HG02571 (cell line): Measurements from ENCODE around the gene ATP9A.
"Not testable (repeated sequence)": the region's sequence is repeated elsewhere in the genome, so short reads cannot be mapped to it uniquely, and the experiment has no call there.

Experiments
- ATAC-seq: cut with Tn5 transposase; IDR thresholded peaks from one replicate; pipeline ENCODE4 v1.9.1; 2021; ENCODE audit warnings: mild to moderate bottlenecking, moderate library complexity; ENCODE audit not compliant: unreplicated experiment

The ATP9A gene

DNA sequence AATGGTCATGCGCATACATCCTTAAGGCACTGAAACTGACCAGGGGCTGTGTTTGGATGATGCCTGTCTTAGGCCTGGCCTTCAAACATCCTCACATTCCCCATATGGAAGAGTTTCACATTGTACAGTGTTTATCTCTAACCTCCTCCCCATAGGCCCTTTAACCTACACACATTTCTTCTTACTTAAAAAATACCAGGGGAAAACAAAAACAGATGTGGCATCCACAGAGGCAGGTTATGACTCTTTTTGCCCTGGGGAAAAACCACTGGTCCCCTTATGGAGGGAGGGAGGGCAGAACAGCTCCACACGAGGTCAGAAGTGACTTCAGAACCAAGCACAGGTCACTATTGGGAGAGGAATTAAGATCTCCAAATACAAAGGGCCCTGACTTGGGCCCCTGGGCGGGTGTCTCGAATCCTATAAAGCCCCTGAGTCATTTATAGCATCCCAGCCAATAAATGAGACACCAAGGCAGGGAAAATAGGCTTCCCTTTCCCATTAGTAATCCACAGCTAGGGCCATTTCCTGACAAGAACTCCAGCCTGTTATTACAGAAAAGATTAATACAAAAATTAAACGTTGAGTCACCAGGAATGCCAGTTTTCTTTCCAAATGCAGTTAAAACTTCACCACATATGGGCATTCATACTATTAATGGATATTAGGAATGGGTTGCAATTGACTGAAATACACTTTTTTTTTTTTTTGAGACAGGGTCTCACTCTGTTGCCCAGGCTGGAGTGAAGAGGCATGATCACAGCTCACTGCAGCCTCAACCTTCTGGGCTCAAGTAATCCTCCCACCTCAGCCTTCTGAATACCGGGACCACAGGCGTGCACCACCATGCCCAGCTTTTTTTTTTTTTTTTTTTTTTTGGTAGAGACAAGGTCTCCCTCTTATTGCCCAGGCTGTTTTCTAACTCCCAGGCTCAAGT lies 107.2 kb downstream of the ATP9A start:
- no peak for ATAC-seq

DNA sequence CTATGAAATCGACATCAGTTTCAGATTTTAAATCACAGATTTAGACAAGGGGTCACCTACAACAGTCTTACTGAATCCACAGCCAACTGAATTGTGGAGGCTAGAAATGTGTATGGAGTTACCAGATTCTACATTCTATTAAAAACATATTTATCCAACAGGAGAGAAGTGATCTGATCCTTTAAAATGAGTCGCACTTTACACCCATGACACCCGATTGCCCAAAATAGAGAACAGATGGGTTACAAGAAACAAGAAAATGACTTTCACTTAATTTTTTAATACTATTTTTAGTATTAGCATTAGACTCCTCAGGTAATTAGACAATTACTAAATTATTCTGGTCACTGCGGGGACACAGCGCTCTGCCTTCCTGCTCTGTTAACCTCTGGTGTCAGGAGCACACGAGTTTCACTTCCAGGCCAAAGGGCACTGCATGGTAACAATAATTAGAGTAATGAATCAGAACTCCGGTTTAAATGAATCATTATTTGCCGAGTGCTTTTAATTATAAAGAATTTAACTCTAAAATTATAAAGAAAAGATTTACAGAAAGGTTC lies 108.6 kb downstream of the ATP9A start:
- ATAC-seq = no peak

DNA sequence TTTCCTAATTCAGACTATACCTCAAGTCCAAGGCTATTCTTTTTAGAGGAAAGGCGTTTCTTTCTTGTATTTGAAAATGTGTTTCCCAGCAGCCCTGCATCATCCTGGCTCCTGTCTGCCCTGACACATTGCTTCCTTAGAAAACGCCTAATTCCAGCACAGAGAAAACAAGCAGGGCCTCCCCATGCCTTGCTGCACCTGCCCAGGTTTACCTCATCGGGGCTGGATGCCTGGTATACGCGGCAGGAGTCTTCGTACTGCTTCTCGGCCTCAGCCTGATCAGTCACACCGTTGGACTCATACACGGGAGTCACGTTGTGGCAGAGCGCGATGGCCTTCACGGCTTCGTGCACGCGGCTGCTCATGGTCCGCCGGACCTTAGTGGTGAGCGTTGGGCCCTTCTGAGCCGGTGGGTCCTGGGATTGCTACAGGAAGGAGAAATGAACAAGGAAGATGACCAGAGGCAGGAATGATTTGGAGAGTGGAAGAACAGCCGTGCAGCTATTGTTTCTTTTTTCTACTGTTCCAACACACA lies 111.4 kb downstream of the ATP9A start:
- ATAC-seq = no peak

DNA sequence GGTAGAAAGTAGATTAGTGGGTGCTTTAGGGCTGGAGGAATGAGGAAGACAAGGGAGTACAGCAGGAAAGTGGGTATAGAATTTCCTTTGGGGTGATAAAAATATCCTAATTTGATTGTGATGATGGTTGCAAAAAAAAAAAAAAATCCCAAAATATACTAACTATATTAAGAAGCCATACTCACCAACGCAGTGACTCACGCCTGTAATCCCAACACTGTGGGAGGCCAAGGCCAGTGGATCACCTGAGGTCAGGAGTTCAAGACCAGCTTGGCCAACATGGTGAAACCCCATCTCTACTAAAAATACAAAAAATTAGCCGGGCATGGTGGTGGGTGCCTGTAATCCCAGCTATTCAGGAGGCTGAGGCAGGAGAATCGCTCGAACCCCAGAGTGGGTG lies 112.1 kb downstream of the ATP9A start:
- ATAC-seq = not testable (repeated sequence)

DNA sequence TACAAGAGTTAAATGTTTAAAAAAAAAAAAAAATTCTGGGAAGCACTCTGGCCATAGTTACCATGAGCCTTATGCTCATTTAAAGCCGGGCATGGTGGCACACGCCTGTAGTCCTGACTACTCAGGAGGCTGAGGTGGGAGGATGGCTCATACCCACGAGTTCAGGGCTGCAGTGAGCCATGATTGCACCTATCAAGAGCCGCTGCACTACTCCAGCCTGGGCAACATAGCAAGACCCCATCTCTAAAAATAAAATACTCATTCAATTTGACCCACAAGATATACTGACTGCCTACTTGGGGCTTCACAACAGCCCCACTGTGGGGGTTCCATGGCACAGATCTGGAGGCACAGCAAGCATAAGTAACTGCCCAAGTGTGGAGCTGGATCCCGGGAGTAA lies 113.7 kb downstream of the ATP9A start:
- no peak for ATAC-seq

DNA sequence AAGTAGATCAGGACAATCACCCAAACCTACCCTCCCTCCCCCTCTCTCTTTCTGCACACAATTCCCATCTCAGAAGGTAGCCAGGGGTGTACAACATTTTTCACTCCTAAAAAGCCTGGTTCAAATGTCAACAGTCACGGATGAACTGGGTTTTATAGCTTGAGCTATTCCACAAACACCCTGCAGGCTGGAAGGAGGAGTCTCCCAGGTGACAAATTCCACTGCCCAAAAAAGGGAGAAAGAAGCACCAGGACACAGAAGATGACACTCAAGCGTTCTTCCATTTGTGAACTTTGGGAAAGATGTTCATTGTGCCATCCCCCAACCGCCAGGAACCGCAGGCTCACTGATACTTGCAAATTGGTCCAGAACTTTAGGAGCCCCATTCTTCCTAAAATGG lies 114.1 kb downstream of the ATP9A start:
- ATAC-seq = no peak

DNA sequence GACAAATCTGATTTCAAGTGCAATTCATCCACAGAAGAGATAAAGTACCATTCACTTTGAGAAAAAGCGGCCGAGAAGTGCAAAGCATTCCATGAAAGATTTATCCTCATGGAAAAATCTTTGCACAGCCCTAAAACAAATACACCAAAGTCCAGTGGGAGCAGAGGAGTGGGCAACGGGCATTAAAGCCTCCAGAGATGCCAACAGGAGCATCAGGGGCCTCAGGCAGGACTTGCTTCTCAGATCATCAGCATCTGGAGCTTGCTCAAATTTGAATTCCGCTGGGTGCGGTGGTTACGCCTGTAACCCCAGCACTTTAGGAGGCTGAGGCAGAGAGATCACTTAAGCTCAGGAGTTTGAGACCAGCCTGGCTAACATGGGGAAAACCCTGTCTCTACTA lies 115.0 kb downstream of the ATP9A start:
- no peak for ATAC-seq

DNA sequence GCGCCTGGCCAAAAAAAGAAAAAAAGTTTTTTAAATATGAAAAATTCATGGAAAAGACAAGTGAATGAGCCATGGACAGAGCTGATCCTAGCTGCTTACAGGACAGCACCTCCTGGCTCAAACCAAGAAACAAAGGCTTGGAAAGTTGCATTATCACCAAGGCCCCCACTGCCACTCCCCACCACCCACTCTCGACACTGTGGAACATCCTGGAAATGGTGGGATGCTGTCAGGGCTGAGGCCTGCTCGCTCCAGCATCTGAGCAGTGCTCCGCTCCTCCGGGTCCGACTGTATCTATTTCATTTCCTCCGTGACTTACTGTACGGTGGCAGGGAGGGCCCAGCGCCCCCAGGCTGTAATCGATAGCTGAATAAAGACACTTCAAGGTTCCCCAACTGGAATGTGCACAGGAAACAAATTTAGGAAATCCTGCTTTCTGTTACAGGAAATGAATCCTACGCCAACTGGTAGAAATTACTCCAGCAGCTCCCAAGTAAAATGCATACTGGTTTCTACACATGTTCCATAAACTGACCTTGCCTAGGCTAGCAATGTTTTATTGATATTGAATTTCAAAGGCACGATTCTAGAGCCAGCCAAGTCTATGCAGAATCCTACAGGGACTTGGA lies 116.2 kb downstream of the ATP9A start:
- ATAC-seq = no peak

DNA sequence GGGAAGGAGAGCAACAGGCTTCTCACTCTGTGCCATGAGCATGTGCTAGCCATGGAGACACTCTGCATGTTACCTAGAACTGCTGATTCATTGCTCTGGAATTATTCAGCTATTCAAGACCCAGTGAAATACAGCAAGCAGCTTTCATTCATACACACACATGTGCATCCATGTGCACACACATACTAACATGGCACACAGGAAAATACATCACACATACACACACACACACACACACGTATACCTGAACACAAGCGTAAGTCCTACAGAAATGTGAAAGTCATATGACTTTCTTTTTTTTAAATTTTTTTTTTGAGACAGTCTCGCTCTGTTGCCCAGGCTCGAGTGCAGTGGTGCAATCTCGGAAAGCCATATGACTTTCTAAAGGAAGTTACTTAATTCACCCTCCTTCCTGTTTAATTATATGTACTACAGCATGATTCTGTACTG lies 117.5 kb downstream of the ATP9A start:
- no peak for ATAC-seq

DNA sequence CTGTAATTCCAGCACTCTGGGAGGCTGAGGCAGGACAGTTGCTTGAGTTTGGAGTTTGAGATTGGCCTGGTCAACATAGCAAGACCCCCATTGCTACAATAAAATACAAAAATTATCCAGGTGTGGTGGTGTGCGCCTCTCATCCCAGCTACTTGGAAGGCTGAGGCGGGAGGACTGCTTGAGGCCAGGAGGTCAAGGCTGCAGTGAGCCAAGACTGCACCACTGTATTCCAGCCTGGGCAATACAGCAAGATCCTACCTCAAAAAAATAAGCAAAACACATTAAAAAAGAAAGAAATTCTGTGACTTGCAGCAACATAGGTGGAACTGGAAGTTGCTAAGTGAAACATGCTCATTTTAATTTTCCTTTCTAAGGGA lies 119.6 kb downstream of the ATP9A start:
- no peak for ATAC-seq

DNA sequence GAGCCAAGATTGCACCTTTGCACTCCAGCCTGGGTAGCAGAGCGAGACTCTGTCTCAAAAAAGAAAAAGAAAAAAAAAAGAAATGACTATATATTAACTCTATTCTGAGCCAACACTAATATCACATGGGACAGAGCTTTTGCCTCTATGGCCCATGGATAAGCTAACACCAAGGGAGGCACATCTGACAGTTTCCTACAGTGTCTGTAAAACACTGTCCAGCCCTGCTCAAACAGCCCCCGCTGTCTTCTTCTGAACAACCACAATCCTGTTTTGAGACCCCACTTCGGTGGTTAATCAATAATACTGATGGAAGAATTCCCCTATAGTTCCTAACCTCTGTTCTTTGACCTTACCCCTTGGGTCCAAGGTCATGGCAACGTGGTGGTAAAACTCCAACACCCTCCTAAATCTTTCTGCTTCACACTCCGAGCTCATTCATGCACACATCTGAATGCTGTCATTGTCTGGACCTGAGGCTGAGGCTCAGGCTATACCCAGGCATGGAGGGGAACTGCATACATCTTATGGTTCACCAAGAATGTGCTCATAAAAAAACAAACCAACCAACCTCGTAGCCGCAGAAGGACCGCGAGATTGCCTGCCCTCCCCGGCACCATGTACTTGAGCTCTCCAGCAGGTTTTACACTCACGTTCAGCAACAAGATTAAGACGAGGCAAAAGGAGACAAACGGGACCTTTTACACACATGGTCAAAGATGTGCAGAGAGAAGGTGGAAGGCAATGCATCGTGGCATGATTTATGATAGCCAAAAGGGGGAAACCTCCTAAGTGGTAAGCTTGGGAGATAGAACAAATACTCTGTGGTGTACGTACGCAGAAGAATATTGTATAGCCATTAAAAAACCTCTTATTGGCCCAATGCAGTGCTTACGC lies 120.3 kb downstream of the ATP9A start:
- ATAC-seq = no peak

DNA sequence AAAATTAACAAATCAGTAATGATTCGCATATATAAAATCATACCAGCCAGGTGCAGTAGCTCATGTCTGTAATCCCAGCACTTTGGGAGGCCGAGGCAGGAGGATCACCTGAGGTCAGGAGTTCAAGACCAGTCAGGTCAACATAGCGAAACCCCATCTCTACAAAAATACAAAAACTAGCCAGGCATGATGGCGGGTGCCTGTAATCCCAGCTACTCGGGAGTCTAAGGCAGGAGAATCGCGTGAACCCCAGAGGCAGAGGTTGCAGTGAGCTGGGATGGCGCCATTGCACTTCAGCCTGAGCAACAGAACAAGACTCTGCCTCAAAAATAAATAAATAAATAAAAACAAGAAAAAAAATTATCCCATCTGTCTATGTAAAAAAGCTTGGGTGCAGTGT lies 124.4 kb downstream of the ATP9A start:
- not testable (repeated sequence) for ATAC-seq

DNA sequence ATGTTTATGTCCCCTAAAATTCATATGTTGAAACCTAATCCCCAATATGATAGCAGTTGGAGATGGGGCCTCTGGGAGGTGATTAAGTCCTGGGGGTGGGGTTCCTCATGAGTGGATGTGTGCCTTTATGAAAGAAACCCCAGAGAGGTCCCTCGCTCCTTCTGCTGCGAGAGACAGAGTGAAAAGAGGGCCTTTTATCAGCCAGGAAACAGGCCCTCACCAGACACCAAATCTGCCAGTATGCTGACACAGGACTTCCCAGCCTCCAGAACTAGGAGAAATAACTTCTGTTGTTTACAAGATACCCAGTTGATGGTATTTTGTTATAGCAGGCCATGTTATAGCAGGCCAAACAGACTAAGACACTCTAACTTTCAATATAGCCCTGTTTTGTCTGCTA lies 124.8 kb downstream of the ATP9A start:
- ATAC-seq = no peak

DNA sequence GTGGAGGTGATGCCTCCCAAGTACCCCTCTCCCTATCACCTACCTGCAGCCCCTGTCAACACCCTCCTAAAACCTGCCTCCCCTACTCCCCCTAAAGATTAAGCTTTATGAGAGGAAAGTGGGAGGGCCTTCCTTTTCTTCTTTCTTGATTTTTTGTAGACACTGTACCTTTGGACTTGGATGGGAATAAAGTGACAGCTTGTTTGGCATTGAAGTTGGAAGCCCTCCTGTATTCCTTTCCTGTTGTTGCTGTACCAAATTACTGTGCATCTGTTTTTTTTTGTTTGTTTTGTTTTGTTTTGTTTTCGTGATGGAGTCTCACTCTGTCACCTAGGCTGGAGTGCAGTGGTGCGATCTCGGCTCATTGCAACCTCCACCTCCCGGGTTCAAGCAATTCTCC lies 126.3 kb downstream of the ATP9A start:
- no peak for ATAC-seq

DNA sequence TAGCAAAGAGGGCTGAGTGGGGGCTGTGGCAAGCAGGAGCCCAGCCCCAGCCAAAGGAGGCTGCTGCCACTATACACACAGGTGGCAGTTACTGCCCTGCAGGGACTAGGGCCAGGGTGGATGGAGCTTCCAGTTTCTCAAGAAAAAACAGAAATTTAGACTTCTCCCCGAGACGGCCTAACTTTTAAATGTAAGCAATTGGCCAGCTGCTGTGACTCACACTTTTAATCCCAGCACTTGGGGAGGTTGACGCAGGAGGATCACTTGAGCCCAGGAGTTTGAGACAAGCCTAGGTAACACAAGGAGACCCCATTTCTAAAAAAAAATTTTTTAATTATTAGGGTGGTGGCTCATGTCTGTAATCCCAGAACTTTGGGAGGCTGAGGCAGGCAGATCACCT lies 127.4 kb downstream of the ATP9A start:
- ATAC-seq = no peak

DNA sequence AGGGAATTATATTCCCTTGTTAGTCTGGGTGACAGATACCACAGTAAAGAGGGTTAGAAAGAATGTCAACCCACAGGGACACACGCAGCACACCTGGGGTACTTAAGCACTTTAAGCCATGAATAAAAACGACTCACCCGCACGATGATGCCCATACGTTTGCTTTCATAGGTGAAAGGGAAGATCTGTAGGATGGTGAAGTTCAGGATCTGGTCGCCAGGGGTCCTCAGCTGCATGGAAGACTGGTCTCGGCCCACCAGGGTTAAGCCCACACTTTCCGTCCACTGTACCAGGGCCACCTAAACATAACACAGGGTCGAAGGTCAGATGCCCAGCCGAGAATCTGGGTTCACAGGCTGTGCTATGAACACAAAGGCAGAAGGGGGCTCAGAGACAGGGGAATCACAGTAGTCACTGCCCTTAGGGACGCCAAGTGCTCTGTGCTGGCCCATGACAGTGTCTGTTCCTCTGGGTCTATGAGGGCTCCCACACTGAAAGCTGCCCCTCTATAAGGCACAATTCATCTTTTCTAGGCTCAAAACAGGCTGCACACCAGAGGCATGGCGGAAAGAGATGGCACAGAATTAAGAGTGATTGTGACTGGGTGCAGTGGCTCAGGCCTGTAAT lies 128.9 kb downstream of the ATP9A start:
- ATAC-seq = no peak

DNA sequence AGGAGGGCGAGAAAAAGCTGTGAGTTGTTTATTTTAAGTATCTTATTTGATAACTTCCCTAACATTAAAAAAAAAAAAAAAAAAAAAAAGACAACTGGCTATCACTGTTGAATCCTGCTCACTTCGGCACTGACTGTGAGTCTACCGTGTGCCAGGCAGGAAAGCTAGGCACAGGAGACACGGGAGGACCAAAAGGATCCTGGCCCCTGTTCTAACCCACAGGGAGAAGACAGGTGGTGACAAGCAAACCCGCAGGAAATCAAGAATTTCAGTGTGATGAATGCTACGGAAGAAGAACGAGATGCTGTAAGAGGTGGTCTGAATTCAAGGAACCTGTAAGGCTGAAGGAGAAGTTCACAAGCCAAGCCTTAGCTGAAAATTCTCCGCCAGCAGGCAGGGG lies 130.9 kb downstream of the ATP9A start:
- ATAC-seq = no peak

DNA sequence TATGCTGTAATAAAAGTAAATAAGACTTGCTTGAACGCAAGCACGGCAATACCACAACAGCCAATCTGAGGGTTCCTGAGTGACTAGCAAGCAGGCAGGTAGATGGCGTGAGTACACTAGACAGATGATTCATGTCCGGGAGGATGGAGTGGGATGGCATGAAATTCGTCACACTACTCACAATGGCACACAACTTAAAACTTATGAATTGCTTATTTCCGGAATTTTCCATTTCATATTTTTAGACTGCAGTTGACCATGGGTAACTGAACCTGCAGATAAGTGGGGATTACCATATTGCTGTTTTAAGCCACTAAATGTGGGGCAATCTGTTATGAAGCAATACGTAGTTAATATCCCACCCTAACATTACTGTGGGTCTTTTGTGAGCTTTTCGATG lies 132.1 kb downstream of the ATP9A start:
- ATAC-seq = no peak

DNA sequence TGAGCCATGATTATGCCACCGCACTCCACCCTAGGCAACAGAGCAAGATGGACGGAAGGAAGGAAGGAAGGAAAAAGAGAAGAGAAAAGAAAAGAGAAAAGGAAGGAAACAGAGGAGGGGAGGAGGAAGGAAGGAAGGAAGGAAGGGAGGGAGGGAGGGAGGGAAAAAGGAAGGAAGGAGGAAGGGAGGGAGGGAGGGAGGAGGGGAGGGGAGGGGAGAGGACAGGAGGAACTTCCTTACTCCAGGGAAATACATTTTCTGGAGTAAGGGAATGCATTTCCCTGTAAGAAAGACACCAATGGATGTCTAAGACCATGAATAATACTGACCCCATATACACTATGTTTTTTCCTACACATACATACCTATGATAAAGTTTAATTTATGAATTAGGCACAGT lies 132.5 kb downstream of the ATP9A start:
- no peak for ATAC-seq

DNA sequence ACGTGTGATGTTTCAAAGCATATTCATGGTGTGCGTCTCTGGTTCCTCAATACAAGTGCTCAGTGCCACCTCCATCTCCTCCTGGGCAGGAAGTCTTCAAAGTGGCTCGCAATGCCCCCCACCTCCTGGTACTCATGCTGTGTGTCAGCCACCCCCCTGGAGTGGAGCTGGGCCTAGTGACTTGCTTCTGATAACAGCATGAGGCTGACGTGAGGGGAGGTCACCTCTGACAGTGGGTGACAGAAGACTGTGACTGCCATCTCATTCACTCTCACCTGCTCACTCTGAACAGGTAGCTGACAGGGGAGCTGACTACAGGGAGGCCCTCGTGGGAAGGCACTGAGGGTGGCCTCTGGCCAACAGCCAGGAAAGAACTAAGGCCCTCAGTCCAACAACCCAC lies 133.3 kb downstream of the ATP9A start:
- no peak for ATAC-seq
